ENCODE measurements around the gene ATAD1.

DNA sequence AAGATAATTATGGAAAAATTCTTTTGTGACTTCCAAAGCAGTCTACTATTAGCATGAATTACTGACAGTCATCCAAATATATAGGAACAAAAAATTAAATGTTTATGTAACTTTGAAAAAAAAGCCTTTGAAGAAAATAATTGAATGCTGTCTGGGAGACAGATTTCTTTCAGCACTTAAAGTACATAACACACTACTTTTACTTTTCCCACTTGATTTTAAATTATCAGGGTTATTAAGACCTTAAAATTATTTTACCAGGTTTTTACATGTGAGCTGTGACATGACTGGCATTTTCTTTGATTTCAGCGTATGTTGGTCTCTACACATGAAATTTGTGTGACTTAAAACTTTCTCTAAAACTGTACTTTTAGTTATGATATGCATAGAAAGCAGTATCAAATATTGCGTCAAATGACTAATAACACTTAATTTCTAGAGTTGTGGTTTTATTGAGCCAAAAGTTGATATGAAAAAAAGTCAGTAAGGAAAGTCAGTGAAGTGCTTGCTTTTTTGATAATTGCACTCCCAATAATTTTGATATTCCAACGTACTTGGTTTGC lies 48.5 kb upstream of the ATAD1 start:
- TF ChIP-seq, protein P1, sequence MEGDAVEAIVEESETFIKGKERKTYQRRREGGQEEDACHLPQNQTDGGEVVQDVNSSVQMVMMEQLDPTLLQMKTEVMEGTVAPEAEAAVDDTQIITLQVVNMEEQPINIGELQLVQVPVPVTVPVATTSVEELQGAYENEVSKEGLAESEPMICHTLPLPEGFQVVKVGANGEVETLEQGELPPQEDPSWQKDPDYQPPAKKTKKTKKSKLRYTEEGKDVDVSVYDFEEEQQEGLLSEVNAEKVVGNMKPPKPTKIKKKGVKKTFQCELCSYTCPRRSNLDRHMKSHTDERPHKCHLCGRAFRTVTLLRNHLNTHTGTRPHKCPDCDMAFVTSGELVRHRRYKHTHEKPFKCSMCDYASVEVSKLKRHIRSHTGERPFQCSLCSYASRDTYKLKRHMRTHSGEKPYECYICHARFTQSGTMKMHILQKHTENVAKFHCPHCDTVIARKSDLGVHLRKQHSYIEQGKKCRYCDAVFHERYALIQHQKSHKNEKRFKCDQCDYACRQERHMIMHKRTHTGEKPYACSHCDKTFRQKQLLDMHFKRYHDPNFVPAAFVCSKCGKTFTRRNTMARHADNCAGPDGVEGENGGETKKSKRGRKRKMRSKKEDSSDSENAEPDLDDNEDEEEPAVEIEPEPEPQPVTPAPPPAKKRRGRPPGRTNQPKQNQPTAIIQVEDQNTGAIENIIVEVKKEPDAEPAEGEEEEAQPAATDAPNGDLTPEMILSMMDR (IDR thresholded peaks at IDR 0.05; ENCODE audit: low read depth, low read length, poor library complexity, severe bottlenecking): no peak
- no peak for TF ChIP-seq EZH2phosphoT487 (IDR thresholded peaks at IDR 0.05; ENCODE audit: borderline replicate concordance, low read length)
